SK-N-SH (cell line): ENCODE results near the gene AUH. TPM values are rescaled to one million over a fixed set of nuclear protein-coding genes. Genes with fewer than 3 reads are reported as not detected.

Experiments
- CTCF ChIA-PET: fragments of 300-600, 350-600 bp; formaldehyde crosslinking; extraction: SDS; loops from one replicate; lab custom pipeline; 2021; lab: Yijun Ruan, JAX
- POLR2A ChIA-PET: fragments of 350-600 bp; sonication (Branson Sonifier 250); formaldehyde crosslinking; extraction: SDS; loops from one replicate; lab custom pipeline; 2020; ENCODE audit warnings: antibody characterized with exemption, inconsistent platforms; lab: Yijun Ruan, JAX
- DNase-seq: peaks from one replicate; pipeline ENCODE4 v3.0.0; 2012
- H2AFZ ChIP-seq: fragments of 200-600 bp; sonication (generic); 2 replicates; pipeline ENCODE4 v1.8.1; 2016; ENCODE audit warnings: antibody characterized with exemption, mild to moderate bottlenecking, low read depth
- H3F3A ChIP-seq: fragments of 200-600 bp; sonication (generic); replicated peaks from 2 replicates; pipeline ENCODE3; 2016; ENCODE audit warnings: antibody characterized with exemption, mild to moderate bottlenecking; ENCODE audit not compliant: insufficient read depth
- H3K27ac ChIP-seq, 2 experiments: fragments of 200-500 bp in 1 of 2; fragments of 200-600 bp in 1 of 2; sonication (Bioruptor generic) in 1 of 2; sonication (generic), shearing (Covaris generic) in 1 of 2; 2 replicates each; pipeline versions ENCODE4 v1.5.1 to v1.6.1; 2014 to 2016; ENCODE audit warnings: low read depth in 2 of 2, inconsistent platforms in 1 of 2, low read length in 1 of 2, mild to moderate bottlenecking in 1 of 2, mixed read lengths in 1 of 2
- H3K27me3 ChIP-seq: fragments of 200-600 bp; sonication (generic), shearing (Covaris generic); 2 replicates; pipeline ENCODE4 v1.6.1; 2016; ENCODE audit warnings: mixed run types; ENCODE audit not compliant: insufficient read depth
- H3K36me3 ChIP-seq, 2 experiments: fragments of 200-500 bp in 1 of 2; fragments of 200-600 bp in 1 of 2; sonication (Bioruptor generic) in 1 of 2; sonication (generic) in 1 of 2; replicated peaks in 1 of 2; 2 replicates each; pipeline versions ENCODE3 to v1.5.1; 2014 to 2016; ENCODE audit warnings: low read length in 1 of 2, mild to moderate bottlenecking in 1 of 2; ENCODE audit not compliant: insufficient read depth in 2 of 2, control insufficient read depth in 1 of 2
- H3K4me1 ChIP-seq, 2 experiments: fragments of 200-500 bp in 1 of 2; fragments of 200-600 bp in 1 of 2; sonication (Bioruptor generic) in 1 of 2; sonication (generic), shearing (Covaris generic) in 1 of 2; 2 replicates each; pipeline versions ENCODE4 v1.5.1 to v1.6.1; 2014 to 2016; ENCODE audit warnings: low read depth in 1 of 2, low read length in 1 of 2, mixed run types in 1 of 2; ENCODE audit not compliant: insufficient read depth in 2 of 2, control insufficient read depth in 1 of 2
- H3K4me2 ChIP-seq: fragments of 200-600 bp; sonication (generic), shearing (Covaris generic); 2 replicates; pipeline ENCODE4 v1.6.1; 2017; ENCODE audit warnings: mixed run types
- H3K4me3 ChIP-seq, 2 experiments: fragments of 200-500 bp in 1 of 2; fragments of 200-600 bp in 1 of 2; sonication (Bioruptor generic) in 1 of 2; sonication (generic), shearing (Covaris generic) in 1 of 2; 2 replicates each; pipeline versions ENCODE4 v1.5.1 to v1.8.1; 2014 to 2016; ENCODE audit warnings: low read depth in 2 of 2, inconsistent platforms in 1 of 2, low read length in 1 of 2, mild to moderate bottlenecking in 1 of 2, mixed read lengths in 1 of 2, moderate library complexity in 1 of 2
- H3K79me2 ChIP-seq: fragments of 200-600 bp; sonication (generic); 2 replicates; pipeline ENCODE4 v1.8.1; 2017; ENCODE audit warnings: mild to moderate bottlenecking; ENCODE audit not compliant: insufficient read depth
- H3K9ac ChIP-seq: fragments of 200-600 bp; sonication (generic); 2 replicates; pipeline ENCODE4 v1.6.1; 2017; ENCODE audit warnings: mixed run types
- H3K9me2 ChIP-seq: fragments of 200-600 bp; sonication (generic); 2 replicates; pipeline ENCODE4 v1.6.1; 2017; ENCODE audit warnings: mixed run types
- H3K9me3 ChIP-seq: fragments of 200-600 bp; sonication (generic); 2 replicates; pipeline ENCODE4 v1.6.1; 2017; ENCODE audit warnings: mixed run types, mild to moderate bottlenecking, moderate library complexity
- H4K20me1 ChIP-seq: fragments of 200-600 bp; sonication (generic); 2 replicates; pipeline ENCODE4 v1.6.1; 2017; ENCODE audit warnings: mild to moderate bottlenecking, mixed run types; ENCODE audit not compliant: insufficient read depth
- EP300 ChIP-seq, 2 experiments: IDR thresholded peaks; 2 replicates each; pipeline versions ENCODE4 v1.4.0 to v1.6.1; 2012; ENCODE audit warnings: borderline replicate concordance in 1 of 2, low read depth in 1 of 2, low read length in 1 of 2
- FOSL2 ChIP-seq: IDR thresholded peaks from 2 replicates; pipeline ENCODE4 v1.4.0; 2012; ENCODE audit warnings: low read depth, mild to moderate bottlenecking, moderate library complexity, borderline replicate concordance
- FOXJ3 ChIP-seq: sonication (generic); formaldehyde crosslinking; IDR thresholded peaks from 2 replicates; pipeline ENCODE4 v1.5.1; 2020; ENCODE audit warnings: mild to moderate bottlenecking, missing genetic modification reagents
- GATA2 ChIP-seq: sonication (generic); formaldehyde crosslinking; IDR thresholded peaks from 2 replicates; pipeline ENCODE4 v1.5.0; 2020; ENCODE audit warnings: mild to moderate bottlenecking, missing genetic modification reagents
- JUND ChIP-seq: IDR thresholded peaks from 2 replicates; pipeline ENCODE4 v1.4.0; 2012
- NFIC ChIP-seq: IDR thresholded peaks from 2 replicates; pipeline ENCODE4 v1.4.0; 2012; ENCODE audit warnings: borderline replicate concordance
- NRF1 ChIP-seq: IDR thresholded peaks from 2 replicates; pipeline ENCODE4 v1.6.1; 2012; ENCODE audit warnings: low read depth, mild to moderate bottlenecking, low read length
- POLR2AphosphoS5 ChIP-seq: IDR thresholded peaks from 2 replicates; pipeline ENCODE4 v1.6.1; 2012; ENCODE audit warnings: low read depth, low read length
- RAD21 ChIP-seq: IDR thresholded peaks from 2 replicates; pipeline ENCODE4 v1.6.1; 2012; ENCODE audit warnings: mild to moderate bottlenecking, low read length
- RCOR1 ChIP-seq: fragments of 150-350 bp; IDR thresholded peaks from 2 replicates; pipeline ENCODE4 v1.6.1; 2017; ENCODE audit warnings: antibody characterized with exemption, low read length
- RFX5 ChIP-seq: IDR thresholded peaks from 2 replicates; pipeline ENCODE4 v1.6.1; 2012; ENCODE audit warnings: mild to moderate bottlenecking, improper control_type of control experiment, low read length
- SIN3A ChIP-seq: IDR thresholded peaks from 2 replicates; pipeline ENCODE4 v1.6.1; 2012; ENCODE audit warnings: low read depth, mild to moderate bottlenecking, low read length, moderate library complexity, borderline replicate concordance
- TAF1 ChIP-seq: IDR thresholded peaks from 2 replicates; pipeline ENCODE4 v1.6.1; 2012; ENCODE audit warnings: low read depth, mild to moderate bottlenecking, low read length, moderate library complexity, borderline replicate concordance
- TCF12 ChIP-seq: IDR thresholded peaks from 2 replicates; pipeline ENCODE4 v1.4.0; 2012
- YY1 ChIP-seq: IDR thresholded peaks from 2 replicates; pipeline ENCODE4 v1.4.0; 2012; ENCODE audit warnings: low read depth, mild to moderate bottlenecking
- WGBS: methylation state at CpG from one replicate; pipeline ENCODE4 v1.1.6; 2017; ENCODE audit warnings: low lambda C conversion rate; 5-methylcytosine and 5-hydroxymethylcytosine counted together
- polyA plus RNA-seq, 3 experiments: library from polyadenylated mRNA; depleted of rRNA; stranded (reverse); fragments of >200 nt; gene quantifications; 2 replicates each; pipeline ENCODE4 v1.2.3, GENCODE V29; 2012
- TF ChIP-seq, protein P1 (sequence below): IDR thresholded peaks from 2 replicates; pipeline ENCODE4; 2012
- TF ChIP-seq, protein P2 (sequence below): IDR thresholded peaks from 2 replicates; pipeline ENCODE4 v1.4.0; 2012; ENCODE audit warnings: low read depth

The AUH gene
- polyA plus RNA-seq, 1 of the 3 experiments (the other 2 are of a cell fraction) = 7.6 TPM

- WGBS = 95% methylated on average over 2 of the region's 2 CpGs
- Histone ChIP-seq H3K9me3 (no peaks in the 10 kb centered on the region), H4K20me1 (no peaks in the 10 kb centered on the region), H3K27me3 (no peaks in the 10 kb centered on the region), H3K79me2 (no peaks in the 10 kb centered on the region), H3K36me3 (no peaks in the 10 kb centered on the region), H2AFZ (no peak overlapping the region), H3F3A (no peaks in the 10 kb centered on the region), H3K9me2 (no peaks in the 10 kb centered on the region), H3K27ac (no peak overlapping the region), H3K4me3 (no peak overlapping the region), H3K4me2 (no peak overlapping the region), H3K9ac (no peak overlapping the region), H3K4me1 (no peaks in the 10 kb centered on the region)
- no peak for DNase-seq
- TF ChIP-seq RFX5 (no peak), RCOR1 (no peak), POLR2AphosphoS5 (no peak)
- CTCF ChIA-PET = no interaction called here
- POLR2A ChIA-PET = no interaction called here
Measured at GRCh38 chr9:91274949-91275492, 86.7 kb downstream of the AUH start.

DNA sequence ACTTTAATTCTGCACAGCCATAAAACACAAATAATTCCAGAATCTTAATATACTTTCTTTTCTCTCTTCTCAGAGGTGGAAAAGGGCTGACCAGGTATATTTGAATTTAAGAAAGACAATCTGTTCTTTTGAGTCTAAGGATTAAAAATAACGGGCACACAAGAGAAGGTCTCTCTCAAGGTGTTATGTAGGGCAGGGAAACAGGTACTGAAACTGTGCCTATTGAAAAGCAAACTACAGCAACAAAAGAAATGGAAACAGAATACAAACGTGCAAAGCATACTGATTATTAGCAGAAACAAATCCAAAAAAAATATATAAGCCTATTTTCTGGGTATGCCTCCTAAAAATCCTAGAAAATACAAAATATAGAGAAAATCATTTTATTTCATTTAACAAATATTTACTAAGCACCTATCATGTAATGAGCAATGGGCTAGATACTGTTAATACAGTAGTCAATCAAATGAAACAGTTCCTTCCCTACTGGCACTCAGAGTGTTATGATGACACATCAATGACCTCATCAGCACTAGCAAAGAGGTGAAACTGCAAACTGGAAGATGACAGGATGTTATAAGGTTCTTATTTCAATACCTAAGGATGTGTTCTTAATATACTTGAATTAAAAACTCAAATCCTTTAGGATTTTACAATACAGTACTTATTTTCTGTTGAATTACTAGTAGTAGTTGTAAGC, 87.7 kb downstream of the AUH start:
- no peak for DNase-seq
- no peaks in the 10 kb centered on the region for H3K9me3 ChIP-seq
- POLR2A ChIA-PET = no interaction called here

DNA sequence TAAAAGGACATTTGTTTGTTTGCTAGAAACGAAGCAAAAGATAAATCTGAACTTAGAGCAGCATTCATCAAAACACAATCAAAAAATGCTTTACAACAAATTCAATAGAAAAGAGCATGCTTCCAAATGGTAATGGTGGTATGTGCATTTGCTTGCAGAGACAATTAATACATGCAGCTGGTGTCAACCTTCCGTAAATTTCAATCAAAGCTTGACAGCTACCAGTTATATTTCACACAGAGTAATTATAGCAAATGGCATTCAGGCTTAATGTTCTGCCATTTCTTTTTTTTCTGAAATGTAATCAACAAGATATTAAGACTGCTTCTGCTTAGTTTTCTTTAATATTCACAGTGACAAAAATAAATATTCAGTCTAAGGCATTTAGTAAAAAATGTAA, 90.6 kb downstream of the AUH start:
- ChIA-PET POLR2A (no interaction called here), CTCF (no interaction called here)

More for the DNA sequence above, 87.7 kb downstream of the AUH start:
- H3K9ac ChIP-seq = no peak overlapping the region
- H3K9me2 ChIP-seq = no peaks in the 10 kb centered on the region
- H3K79me2 ChIP-seq = no peaks in the 10 kb centered on the region
- no peak overlapping the region for H3K4me3 ChIP-seq
- H3K4me1 ChIP-seq = no peaks in the 10 kb centered on the region
- no peaks in the 10 kb centered on the region for H3K27me3 ChIP-seq
- H2AFZ ChIP-seq = no peak overlapping the region
- H3K4me2 ChIP-seq = no peak overlapping the region
- WGBS = 90% methylated on average over 2 of the region's 2 CpGs
- no peaks in the 10 kb centered on the region for H3K36me3 ChIP-seq
- no peaks in the 10 kb centered on the region for H3F3A ChIP-seq
- no peak for TF ChIP-seq FOXJ3 (CRISPR knock-in tag)
- TF ChIP-seq, protein P1, sequence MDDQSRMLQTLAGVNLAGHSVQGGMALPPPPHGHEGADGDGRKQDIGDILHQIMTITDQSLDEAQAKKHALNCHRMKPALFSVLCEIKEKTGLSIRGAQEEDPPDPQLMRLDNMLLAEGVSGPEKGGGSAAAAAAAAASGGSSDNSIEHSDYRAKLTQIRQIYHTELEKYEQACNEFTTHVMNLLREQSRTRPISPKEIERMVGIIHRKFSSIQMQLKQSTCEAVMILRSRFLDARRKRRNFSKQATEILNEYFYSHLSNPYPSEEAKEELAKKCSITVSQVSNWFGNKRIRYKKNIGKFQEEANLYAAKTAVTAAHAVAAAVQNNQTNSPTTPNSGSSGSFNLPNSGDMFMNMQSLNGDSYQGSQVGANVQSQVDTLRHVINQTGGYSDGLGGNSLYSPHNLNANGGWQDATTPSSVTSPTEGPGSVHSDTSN = 0 out of 2 replicates have a peak, but pooled peaks have one; percentile 8
- TF ChIP-seq JUND = peak; percentile 22; the same call in 1 of the 2 replicates
- TF ChIP-seq POLR2AphosphoS5 = no peak
- peak; percentile 50; the same call in 1 of the 2 replicates for TF ChIP-seq FOSL2
- H4K20me1 ChIP-seq = no peaks in the 10 kb centered on the region
- CTCF ChIA-PET = no interaction called here
- no peak overlapping the region for H3K27ac ChIP-seq

More for the DNA sequence above, 90.6 kb downstream of the AUH start:
- Histone ChIP-seq H3K4me2 (no peak overlapping the region), H3K27me3 (no peaks in the 10 kb centered on the region), H3K79me2 (no peaks in the 10 kb centered on the region), H3F3A (no peaks in the 10 kb centered on the region), H3K36me3 (no peaks in the 10 kb centered on the region), H3K9me2 (no peaks in the 10 kb centered on the region), H3K9me3 (no peaks in the 10 kb centered on the region), H3K4me1 (no peaks in the 10 kb centered on the region), H2AFZ (no peak overlapping the region), H3K27ac (no peak overlapping the region), H3K9ac (no peak overlapping the region), H4K20me1 (no peaks in the 10 kb centered on the region), H3K4me3 (no peak overlapping the region)
- no peak for DNase-seq
- TF ChIP-seq, protein P1 = no peak
- no peak for TF ChIP-seq GATA2 (CRISPR knock-in tag)
- no peak for TF ChIP-seq TAF1
- TF ChIP-seq SIN3A = no peak
- TF ChIP-seq YY1 = no peak
- TF ChIP-seq FOSL2 = no peak
- no peak for TF ChIP-seq NFIC
- TF ChIP-seq EP300 (IDR thresholded peaks at IDR 0.05; ENCODE audit: borderline replicate concordance in 1 of 2, low read depth in 1 of 2, low read length in 1 of 2) = no peak
- no peak for TF ChIP-seq TCF12
- TF ChIP-seq RAD21 = no peak
- TF ChIP-seq, protein P2, sequence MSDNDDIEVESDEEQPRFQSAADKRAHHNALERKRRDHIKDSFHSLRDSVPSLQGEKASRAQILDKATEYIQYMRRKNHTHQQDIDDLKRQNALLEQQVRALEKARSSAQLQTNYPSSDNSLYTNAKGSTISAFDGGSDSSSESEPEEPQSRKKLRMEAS = no peak
- no peak for TF ChIP-seq FOXJ3 (CRISPR knock-in tag)
- TF ChIP-seq POLR2AphosphoS5 = no peak
- no peak for TF ChIP-seq NRF1
- no peak for TF ChIP-seq JUND
- 84% methylated on average over 2 of the region's 2 CpGs for WGBS
